ENCODE data around the gene MYO9A.

MYO9A gene, protein sequence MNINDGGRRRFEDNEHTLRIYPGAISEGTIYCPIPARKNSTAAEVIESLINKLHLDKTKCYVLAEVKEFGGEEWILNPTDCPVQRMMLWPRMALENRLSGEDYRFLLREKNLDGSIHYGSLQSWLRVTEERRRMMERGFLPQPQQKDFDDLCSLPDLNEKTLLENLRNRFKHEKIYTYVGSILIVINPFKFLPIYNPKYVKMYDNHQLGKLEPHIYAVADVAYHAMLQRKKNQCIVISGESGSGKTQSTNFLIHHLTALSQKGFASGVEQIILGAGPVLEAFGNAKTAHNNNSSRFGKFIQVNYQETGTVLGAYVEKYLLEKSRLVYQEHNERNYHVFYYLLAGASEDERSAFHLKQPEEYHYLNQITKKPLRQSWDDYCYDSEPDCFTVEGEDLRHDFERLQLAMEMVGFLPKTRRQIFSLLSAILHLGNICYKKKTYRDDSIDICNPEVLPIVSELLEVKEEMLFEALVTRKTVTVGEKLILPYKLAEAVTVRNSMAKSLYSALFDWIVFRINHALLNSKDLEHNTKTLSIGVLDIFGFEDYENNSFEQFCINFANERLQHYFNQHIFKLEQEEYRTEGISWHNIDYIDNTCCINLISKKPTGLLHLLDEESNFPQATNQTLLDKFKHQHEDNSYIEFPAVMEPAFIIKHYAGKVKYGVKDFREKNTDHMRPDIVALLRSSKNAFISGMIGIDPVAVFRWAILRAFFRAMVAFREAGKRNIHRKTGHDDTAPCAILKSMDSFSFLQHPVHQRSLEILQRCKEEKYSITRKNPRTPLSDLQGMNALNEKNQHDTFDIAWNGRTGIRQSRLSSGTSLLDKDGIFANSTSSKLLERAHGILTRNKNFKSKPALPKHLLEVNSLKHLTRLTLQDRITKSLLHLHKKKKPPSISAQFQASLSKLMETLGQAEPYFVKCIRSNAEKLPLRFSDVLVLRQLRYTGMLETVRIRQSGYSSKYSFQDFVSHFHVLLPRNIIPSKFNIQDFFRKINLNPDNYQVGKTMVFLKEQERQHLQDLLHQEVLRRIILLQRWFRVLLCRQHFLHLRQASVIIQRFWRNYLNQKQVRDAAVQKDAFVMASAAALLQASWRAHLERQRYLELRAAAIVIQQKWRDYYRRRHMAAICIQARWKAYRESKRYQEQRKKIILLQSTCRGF (N-terminal part only)

DNA sequence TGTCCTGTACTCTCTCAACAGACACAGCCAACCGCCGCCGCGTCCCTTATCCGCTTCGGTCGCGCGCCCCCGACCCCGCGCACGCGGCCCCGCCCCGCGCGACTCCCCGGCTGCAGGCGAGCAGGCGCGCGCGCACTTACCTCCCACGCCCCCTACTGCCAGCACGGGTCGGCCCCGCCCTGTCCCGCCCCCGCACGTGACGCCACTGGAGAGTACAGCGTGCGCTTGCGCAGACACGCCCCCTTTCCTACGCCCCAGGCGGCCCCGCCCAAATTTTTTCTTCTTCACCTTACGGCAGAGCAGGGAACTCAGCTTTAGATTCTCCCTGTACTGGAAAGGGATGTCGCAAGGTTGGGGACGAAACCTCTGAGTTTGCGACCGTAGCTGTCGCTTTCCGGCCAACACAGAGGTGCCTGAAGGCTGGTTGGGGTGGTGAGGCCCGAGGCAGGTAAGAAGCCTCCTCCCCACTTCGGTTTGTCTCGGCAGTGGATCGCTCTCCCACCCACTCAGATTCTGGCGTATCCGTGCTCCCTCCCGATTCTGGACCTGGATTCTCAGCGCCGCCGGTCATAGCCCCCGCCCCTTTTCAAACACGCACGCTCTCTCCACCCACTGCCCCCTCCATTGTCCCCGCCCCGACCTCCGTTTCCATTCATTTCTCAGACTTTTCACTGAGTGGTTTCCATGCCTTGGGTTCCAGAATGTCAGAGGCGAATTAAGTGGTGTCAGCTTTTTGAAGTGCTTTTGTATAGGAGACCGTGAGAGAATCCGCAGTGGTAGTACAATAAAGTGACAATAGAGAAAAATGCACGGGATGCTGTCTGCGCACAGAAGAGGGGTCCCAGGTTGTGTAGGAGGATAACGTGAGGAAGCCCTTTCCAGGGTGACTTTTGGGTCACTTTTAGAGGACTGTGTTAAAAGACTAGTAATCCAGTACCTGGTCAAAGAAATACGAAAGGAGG, at the start of gene MYO9A, which contains the start of gene SENP8:
MYO9A (minus strand) TSS at position 134 of the 962 bp plus-strand sequence. CDS start 71,587 bp downstream, outside the sequence.
SENP8 (plus strand) TSS at position 387 of the 962 bp plus-strand sequence. CDS start 21,221 bp downstream, outside the sequence.
- peak; percentile 99 to 100 (median 99) for DNase-seq (ENCODE audit: low read depth in 3 of 3)

DNA sequence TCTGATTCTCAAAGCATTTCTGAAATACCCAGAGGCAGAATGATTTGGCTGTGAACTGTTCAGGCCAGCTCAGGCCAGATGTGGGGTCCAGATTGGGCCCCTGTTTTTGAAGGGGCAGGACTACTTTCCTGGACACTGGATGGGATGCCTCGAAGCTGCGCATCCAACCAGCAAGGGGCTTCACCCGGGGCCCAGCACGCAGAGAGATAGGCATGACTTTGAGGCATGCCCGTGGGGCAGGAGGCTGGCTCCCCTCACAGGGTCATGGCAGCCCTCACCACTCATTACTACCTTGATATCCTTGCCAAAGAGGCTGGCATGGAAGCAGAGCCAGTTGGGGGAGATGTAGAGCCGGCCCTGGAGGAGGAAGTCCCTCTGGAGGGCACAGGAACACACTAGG, 49.5 kb upstream of the MYO9A start:
- no peak for DNase-seq (ENCODE audit: low read depth in 3 of 3)

- no peak for DNase-seq (ENCODE audit: low read depth in 3 of 3)
These were observed 48.9 kb upstream of the MYO9A start for GRCh38 chr15:72166716-72167417.

DNA sequence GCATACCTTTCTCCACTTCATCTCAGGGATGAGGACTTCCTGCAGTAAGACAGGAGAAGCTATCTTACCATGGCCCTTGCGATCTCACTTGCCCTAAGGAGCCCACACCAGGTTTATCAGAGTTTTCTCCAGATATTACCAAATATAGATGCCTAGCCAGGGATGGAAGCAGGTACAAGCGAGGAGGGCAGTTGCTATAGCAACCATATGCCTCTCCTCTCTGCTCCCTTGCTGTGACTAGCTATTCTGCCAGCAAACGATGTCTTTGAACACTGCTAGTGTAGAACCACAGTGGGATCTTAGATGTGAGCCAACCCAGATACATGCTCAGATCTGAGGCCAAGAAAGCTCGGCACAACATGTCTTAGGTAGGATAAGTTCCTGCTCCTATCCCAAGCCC, 45.8 kb upstream of the MYO9A start:
- DNase-seq (ENCODE audit: low read depth in 3 of 3), result no peak

DNA sequence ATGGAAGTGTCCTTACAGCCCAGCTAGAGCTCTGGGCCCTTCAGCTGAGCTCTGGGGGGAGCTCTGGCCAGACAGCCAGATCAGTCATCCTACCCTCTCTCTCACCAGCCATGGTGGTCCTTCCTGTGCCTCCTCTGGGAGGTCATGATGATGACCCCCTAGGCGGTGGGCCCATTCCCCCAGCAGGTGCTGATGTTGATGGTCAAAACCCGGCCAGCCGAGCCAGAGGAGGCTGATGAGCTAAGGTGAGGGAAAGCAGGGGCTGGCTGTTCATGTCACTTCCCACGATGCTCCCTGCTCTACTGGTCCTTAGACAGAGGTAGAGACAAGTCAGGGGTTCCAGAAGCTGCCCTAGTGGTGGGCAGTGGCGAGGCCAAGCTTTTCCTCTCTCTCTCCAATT, 44.6 kb upstream of the MYO9A start:
- DNase-seq (ENCODE audit: low read depth in 3 of 3), result no peak

- DNase-seq (ENCODE audit: low read depth in 3 of 3), result no peak
These were observed 43.6 kb upstream of the MYO9A start for GRCh38 chr15:72161361-72162132.

GRCh38 chr15:72160696-72161245, 42.8 kb upstream of the MYO9A start:
- DNase-seq (ENCODE audit: low read depth in 3 of 3), result no peak

- DNase-seq (ENCODE audit: low read depth in 3 of 3), result no peak
These were observed 39.0 kb upstream of the MYO9A start for GRCh38 chr15:72156928-72157327.

- DNase-seq (ENCODE audit: low read depth in 3 of 3), result peak; percentile 67 to 72 (median 71)
These were observed 38.0 kb upstream of the MYO9A start for GRCh38 chr15:72155635-72156616.

DNA sequence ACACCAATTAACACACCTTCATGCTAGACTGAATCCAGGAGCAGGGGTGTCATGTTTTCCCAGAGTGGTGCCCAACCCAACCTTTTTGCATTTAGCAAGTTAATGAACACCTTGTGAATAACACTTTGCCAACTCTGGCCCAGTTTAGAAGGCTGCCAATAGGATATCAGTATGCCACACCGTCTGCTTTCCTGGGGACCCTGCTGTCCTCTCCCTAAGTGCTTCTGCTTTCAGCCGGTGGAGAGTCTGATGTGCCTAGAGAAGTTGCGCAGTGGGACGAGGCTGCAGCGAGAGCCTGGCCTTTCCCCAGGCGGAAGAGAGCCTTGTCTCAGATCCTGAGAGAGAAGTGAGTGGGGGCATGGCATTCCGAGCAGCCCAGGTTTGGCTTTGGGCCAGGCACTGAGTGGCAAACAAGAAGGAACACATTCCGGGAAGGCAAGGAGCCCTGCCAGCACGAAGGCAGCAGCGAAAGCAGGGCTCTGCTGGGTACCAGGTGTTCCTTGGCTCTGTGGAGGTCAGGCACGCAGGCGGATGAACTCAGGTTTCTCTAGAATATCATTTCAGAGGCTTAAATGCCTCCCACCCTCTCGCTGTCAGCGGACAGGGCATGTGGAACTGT, 37.2 kb upstream of the MYO9A start:
- no peak for DNase-seq (ENCODE audit: low read depth in 3 of 3)

- DNase-seq (ENCODE audit: low read depth in 3 of 3), result no peak
These were observed 36.4 kb upstream of the MYO9A start for GRCh38 chr15:72154316-72154715.

- DNase-seq (ENCODE audit: low read depth in 3 of 3), result no peak
These were observed 35.5 kb upstream of the MYO9A start for GRCh38 chr15:72153269-72154000.

- no peak for DNase-seq (ENCODE audit: low read depth in 3 of 3)
These were observed 29.5 kb upstream of the MYO9A start for GRCh38 chr15:72147418-72147817.

DNA sequence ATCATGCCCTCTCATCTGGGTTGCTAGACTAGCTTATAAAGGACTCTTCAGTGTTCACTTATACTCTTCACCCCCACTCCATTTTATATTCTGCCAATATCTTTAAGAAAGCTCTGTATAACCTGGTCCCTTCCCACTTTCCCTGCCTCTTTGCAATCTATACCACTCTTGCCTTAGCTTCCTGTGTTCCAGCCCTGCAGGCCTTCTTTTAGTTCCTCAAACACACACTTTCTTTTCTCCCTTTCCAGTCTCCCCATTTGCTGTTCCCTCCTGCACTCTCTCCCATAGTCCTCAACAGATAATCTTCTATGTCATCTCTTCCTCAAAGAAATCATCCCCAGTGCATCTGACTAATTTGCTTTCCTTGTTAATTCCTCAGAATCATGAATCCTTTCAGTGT, 29.0 kb upstream of the MYO9A start:
- DNase-seq (ENCODE audit: low read depth in 3 of 3), result no peak

DNA sequence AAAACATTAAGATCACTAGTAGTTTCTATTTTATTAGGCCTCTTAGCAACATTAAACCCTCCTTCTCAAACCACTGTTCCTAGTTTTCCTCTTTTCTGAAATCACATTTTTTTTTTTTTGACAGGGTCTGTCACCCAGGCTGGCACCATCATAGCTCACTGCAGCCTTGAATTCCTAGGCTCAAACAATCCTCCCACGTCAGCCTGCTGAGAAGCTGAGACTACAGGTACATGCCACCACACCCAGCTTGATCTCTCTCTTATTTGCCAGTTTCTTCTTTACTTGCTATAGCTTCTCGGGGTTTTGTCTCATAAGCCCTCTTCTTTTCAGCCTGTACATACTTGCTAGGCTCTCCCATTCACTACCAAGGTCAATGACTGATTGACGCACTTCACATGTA, 28.3 kb upstream of the MYO9A start:
- DNase-seq (ENCODE audit: low read depth in 3 of 3), result no peak

- no peak for DNase-seq (ENCODE audit: low read depth in 3 of 3)
These were observed 23.5 kb upstream of the MYO9A start for GRCh38 chr15:72141171-72142084.
